Colon (tissue), 2 donors: Measurements from ENCODE around the gene TMEM123.

ENCODE experiments used
- FAIRE-seq: peaks from 2 replicates; lab custom pipeline; 2012; peaks lifted over from hg19 to GRCh38; lab: Jason Lieb, UNC
- donor health status: control.
- donor health status: control.

The TMEM123 gene

GRCh38 chr11:102357116-102357515 lies 95.4 kb downstream of the TMEM123 start:
- FAIRE-seq = no peak

GRCh38 chr11:102347462-102348370 lies 104.8 kb downstream of the TMEM123 start:
- no peak for FAIRE-seq

- no peak for FAIRE-seq
Observed at GRCh38 chr11:102346748-102347461, 105.7 kb downstream of the TMEM123 start, which contains the start of gene BIRC2. TSS of gene BIRC2 (plus strand) at chr11:102347214. CDS start at chr11:102349855, 2,641 bp downstream.

- no peak for FAIRE-seq
Observed at GRCh38 chr11:102346456-102346747, 106.2 kb downstream of the TMEM123 start.
